Transverse colon (tissue), 4 donors: Measurements from ENCODE around the gene VGLL3. TPM values are rescaled to one million over a fixed set of nuclear protein-coding genes. Genes with fewer than 3 reads are reported as not detected.

Experiments
- DNase-seq: peaks from one replicate; pipeline ENCODE4 v3.0.0-alpha.2; 2019
- H3K27ac ChIP-seq, 4 donors: fragments of 200-600 bp; sonication (generic); 2 replicates each; pipeline ENCODE4 v1.5.1; 2016 to 2018; ENCODE audit warnings: inconsistent platforms in 4 of 4
- H3K27me3 ChIP-seq: fragments of 200-600 bp; sonication (generic); 2 replicates; pipeline ENCODE4 v1.5.1; 2017; ENCODE audit warnings: inconsistent platforms
- H3K36me3 ChIP-seq, 4 donors: fragments of 200-600 bp; sonication (generic); 2 replicates each; pipeline ENCODE4 v1.5.1; 2017 to 2019; ENCODE audit warnings: inconsistent platforms in 4 of 4
- H3K4me1 ChIP-seq, 4 donors: fragments of 200-600 bp; sonication (generic); 2 replicates each; pipeline ENCODE4 v1.5.1; 2017 to 2020; ENCODE audit warnings: inconsistent platforms in 4 of 4
- H3K4me3 ChIP-seq, 4 donors: fragments of 200-600 bp; sonication (generic); 1 replicate in 1 of 4; 2 replicates in 3 of 4; pipeline versions ENCODE4 v1.5.1 to v1.6.1; 2017 to 2019; ENCODE audit warnings: inconsistent platforms in 4 of 4
- H3K9me3 ChIP-seq, 2 donors: fragments of 200-600 bp; sonication (generic); 2 replicates each; pipeline ENCODE4 v1.5.1; 2017 to 2019; ENCODE audit warnings: inconsistent platforms in 2 of 2
- EP300 ChIP-seq: sonication (generic); formaldehyde crosslinking; IDR thresholded peaks from one replicate; pipeline ENCODE4 v1.6.1; 2017; ENCODE audit warnings: antibody characterized with exemption, low read depth
- POLR2A ChIP-seq: fragments of 450-650 bp; IDR thresholded peaks from one replicate; pipeline ENCODE4 v1.6.1; 2016; ENCODE audit warnings: antibody characterized with exemption, mild to moderate bottlenecking, moderate library complexity
- POLR2AphosphoS5 ChIP-seq, 3 donors: sonication (generic); formaldehyde crosslinking; IDR thresholded peaks; one replicate each; pipeline ENCODE4 v1.6.1; 2016; ENCODE audit warnings: antibody characterized with exemption in 3 of 3
- WGBS, 2 donors: methylation state at CpG; one replicate each; pipeline ENCODE4 v1.1.5; 2018; ENCODE audit warnings: low coverage in 1 of 2; 5-methylcytosine and 5-hydroxymethylcytosine counted together
- in situ Hi-C, 4 donors: fragments of 200-750 bp; cut with MboI; loops; one replicate each; pipeline versions ENCODE4 v1.15.0 to v1.15.1; 2017; ENCODE audit warnings: low sequenced_read_pairs in 3 of 4, low pct_ligation_motif_present in 1 of 4, low pct_unique_long_range_greater_than_20kb in 1 of 4
- intact Hi-C: fragments of 100-400 bp; cut with DNase I; formaldehyde crosslinking; loops from one replicate; pipeline ENCODE4 v1.15.1; 2023; ENCODE audit warnings: low total_unique reads
- total RNA-seq, 4 donors: library from RNA; depleted of rRNA; stranded (reverse); fragments of >200 nt; gene quantifications; one replicate each; pipeline ENCODE4 v1.1.0, GENCODE V29; 2016
- TF ChIP-seq, protein P1 (sequence below), 5 experiments: fragments of 200-600 bp in 3 of 5; fragments of 450-650 bp in 2 of 5; sonication (generic) in 3 of 5; IDR thresholded peaks; 1 replicate in 2 of 5; 2 replicates in 3 of 5; pipeline ENCODE4 v1.5.1; 2016 to 2017; ENCODE audit warnings: antibody characterized with exemption in 5 of 5, inconsistent platforms in 3 of 5, mild to moderate bottlenecking in 2 of 5, moderate library complexity in 1 of 5

VGLL3 gene
- total RNA-seq, 4 donors from 2014 or later: 3.8 to 138 (median 8.0) TPM

DNA sequence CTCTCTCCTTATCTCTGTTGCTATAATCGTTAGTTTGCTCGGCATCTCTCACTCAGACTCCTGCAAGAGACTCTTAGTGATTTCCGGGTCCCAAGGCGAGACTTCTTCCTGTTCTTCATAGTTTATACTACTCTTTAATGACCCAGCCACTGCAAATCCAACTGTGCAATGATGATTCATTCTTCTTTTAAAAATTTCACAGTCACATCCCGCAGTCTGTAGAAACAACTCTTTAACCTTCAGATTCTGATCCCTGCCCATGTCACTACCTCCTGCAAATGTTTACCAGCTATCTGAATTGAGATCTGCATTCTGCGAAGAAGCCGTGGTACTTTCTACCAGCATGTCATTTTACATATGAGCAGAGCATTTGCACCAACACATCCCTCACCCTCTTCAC lies 2.8 kb upstream of the VGLL3 start:
- 30 to 34% methylated on average over 5 to 7 of the region's 7 CpGs for WGBS, 2 donors
- H3K4me3 ChIP-seq: no peak overlapping the region
- H3K4me1 ChIP-seq: peaks cover 0 to 6% (median 2%) of the 10 kb centered on the region in 4 donors
- H3K36me3 ChIP-seq: no peaks in the 10 kb centered on the region
- TF ChIP-seq POLR2A (no peak), POLR2AphosphoS5 (IDR thresholded peaks at IDR 0.05) (no peak), EP300 (no peak)
- TF ChIP-seq, protein P1, sequence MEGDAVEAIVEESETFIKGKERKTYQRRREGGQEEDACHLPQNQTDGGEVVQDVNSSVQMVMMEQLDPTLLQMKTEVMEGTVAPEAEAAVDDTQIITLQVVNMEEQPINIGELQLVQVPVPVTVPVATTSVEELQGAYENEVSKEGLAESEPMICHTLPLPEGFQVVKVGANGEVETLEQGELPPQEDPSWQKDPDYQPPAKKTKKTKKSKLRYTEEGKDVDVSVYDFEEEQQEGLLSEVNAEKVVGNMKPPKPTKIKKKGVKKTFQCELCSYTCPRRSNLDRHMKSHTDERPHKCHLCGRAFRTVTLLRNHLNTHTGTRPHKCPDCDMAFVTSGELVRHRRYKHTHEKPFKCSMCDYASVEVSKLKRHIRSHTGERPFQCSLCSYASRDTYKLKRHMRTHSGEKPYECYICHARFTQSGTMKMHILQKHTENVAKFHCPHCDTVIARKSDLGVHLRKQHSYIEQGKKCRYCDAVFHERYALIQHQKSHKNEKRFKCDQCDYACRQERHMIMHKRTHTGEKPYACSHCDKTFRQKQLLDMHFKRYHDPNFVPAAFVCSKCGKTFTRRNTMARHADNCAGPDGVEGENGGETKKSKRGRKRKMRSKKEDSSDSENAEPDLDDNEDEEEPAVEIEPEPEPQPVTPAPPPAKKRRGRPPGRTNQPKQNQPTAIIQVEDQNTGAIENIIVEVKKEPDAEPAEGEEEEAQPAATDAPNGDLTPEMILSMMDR (IDR thresholded peaks at IDR 0.05): no peak
- no peaks in the 10 kb centered on the region for H3K9me3 ChIP-seq
- no peak for DNase-seq
- intact Hi-C loops (no loop called here), in situ Hi-C loops (no loop called here)
- H3K27ac ChIP-seq: no peak overlapping the region
- peaks cover 36% of the 10 kb centered on the region for H3K27me3 ChIP-seq

DNA sequence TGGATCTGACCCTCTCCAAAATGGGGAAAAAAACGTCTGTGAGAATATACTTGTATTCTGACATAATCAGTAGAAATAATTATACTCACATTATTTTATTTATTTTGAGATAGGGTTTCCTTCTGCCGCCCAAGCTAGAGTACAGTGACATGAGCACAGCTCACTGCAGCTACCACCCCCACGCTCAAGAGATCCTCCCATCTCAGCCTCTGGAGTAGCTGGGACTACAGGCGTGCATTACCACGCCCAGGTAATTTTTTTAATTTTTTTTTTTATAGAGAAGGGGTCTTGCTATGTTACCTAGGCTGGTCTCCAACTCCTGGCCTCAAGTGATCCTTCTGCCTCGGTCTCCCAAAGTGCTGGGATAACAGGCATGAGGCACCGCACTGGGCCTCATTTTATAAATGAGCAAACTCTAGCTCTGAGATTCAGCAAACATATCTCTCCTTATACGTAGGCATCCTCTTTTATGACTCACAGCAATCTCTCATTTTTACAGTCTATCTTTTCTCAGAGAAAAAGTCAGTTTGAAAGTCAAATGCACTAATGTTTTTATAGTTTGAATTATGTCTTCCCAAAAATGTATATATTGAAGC lies 989 bp upstream of the VGLL3 start:
- Histone ChIP-seq H3K27ac (peak overlapping the region; percentile 79 to 91 (median 88)), H3K4me3 (peak overlapping the region in 3 of 4 donors; percentile 53 to 61 (median 55)), H3K36me3 (no peaks in the 10 kb centered on the region), H3K9me3 (no peaks in the 10 kb centered on the region), H3K4me1 (peaks cover 0 to 6% (median 2%) of the 10 kb centered on the region in 4 donors), H3K27me3 (peaks cover 37% of the 10 kb centered on the region)
- WGBS, 2 donors: 56 to 57% methylated on average over 8 of the region's 8 CpGs
- in situ Hi-C loops: no loop called here
- no peak for DNase-seq
- intact Hi-C loops: no loop called here
- TF ChIP-seq, protein P1 (IDR thresholded peaks at IDR 0.05): no peak
- TF ChIP-seq POLR2AphosphoS5 (IDR thresholded peaks at IDR 0.05): no peak
- TF ChIP-seq POLR2A: no peak
- no peak for TF ChIP-seq EP300

DNA sequence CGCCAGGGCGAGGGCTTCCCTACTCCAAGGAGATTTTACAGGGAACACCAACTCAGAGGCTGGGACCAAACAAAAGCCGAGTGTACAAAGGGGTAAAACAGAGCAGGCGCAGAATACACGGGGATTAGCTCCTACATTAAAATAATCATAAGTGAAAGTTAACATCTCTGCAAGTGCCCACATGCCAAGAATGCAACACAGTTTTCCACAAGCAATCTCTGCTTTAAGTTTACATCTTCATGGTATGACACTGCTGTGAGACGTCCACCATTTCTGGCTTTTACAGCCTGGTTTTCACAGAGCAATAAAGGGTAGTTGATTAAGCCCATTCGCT lies 500 bp upstream of the VGLL3 start:
- peaks cover 37% of the 10 kb centered on the region for H3K27me3 ChIP-seq
- peak overlapping the region; percentile 53 to 66 (median 58) for H3K4me3 ChIP-seq
- no peak for DNase-seq
- in situ Hi-C loops: no loop called here
- H3K9me3 ChIP-seq: no peaks in the 10 kb centered on the region
- H3K36me3 ChIP-seq: no peaks in the 10 kb centered on the region
- intact Hi-C loops: no loop called here
- TF ChIP-seq EP300: no peak
- no peak for TF ChIP-seq POLR2A
- no peak for TF ChIP-seq POLR2AphosphoS5 (IDR thresholded peaks at IDR 0.05)
- TF ChIP-seq, protein P1 (IDR thresholded peaks at IDR 0.05): no peak
- peak overlapping the region; percentile 79 to 91 (median 88) for H3K27ac ChIP-seq
- 4 to 5% methylated on average over 7 of the region's 7 CpGs for WGBS, 2 donors
- H3K4me1 ChIP-seq: peaks cover 0 to 6% (median 2%) of the 10 kb centered on the region in 4 donors

DNA sequence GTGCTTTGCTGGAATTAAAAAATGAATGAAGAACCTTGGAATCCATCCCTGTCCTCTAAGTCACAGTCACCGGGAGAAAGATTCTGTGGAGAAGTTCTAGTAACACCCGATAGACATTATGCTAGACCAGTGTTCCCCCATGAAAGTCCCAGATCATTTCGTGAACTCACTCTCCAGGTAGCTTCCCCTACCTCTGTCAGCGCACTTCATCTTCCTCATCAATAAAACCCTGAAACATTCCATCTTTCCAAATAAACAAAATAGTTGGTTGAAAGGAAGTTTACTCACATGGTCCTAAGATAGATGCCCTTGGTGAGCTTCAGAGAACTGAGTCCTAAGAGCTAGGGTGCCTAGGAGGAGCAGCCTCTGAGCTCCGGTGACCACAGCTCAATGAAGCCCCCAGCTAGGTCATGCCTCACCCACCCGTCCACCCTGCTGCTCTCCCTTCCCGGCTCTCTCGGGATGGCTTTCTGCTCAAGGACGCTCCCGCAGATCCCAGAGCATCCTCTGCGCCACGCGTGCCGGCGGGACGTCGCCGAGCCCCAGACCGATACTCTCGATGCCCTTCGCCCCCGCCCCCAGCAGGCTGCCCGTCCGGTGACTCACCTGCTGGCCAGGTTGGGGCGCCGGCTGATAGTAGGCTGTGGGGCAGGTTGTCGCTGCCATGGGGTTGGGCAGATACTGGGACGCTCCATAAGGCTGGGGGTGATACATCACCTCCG lies 776 bp downstream of the VGLL3 start:
- in situ Hi-C loops (no loop called here), intact Hi-C loops (no loop called here)
- H3K36me3 ChIP-seq: no peaks in the 10 kb centered on the region
- TF ChIP-seq, protein P1 (IDR thresholded peaks at IDR 0.05): no peak
- TF ChIP-seq POLR2A (no peak), POLR2AphosphoS5 (IDR thresholded peaks at IDR 0.05) (no peak), EP300 (no peak)
- H3K27me3 ChIP-seq: peaks cover 37% of the 10 kb centered on the region
- H3K27ac ChIP-seq: peak overlapping the region; percentile 79 to 91 (median 88)
- no peak for DNase-seq
- 9 to 31% methylated on average over 3 to 29 of the region's 29 CpGs for WGBS, 2 donors
- H3K4me1 ChIP-seq: peaks cover 0 to 6% (median 2%) of the 10 kb centered on the region in 4 donors
- no peaks in the 10 kb centered on the region for H3K9me3 ChIP-seq
- H3K4me3 ChIP-seq: peak overlapping the region; percentile 53 to 66 (median 58)
